Liver (tissue), 9 donors: ENCODE results near the gene FEM1C. TPM values are rescaled to one million over a fixed set of nuclear protein-coding genes. Genes with fewer than 3 reads are reported as not detected.

Source experiments
- DNase-seq: peaks from one replicate; pipeline ENCODE4 v3.0.0-alpha.2; 2017; ENCODE audit warnings: low spot score
- H3K27ac ChIP-seq, 2 donors: one replicate each; pipeline ENCODE4 v1.7.0; 2013; ENCODE audit warnings: inconsistent platforms in 2 of 2, low read length in 2 of 2, control low read depth in 1 of 2, low read depth in 1 of 2, mild to moderate bottlenecking in 1 of 2
- H3K27me3 ChIP-seq, 4 donors: one replicate each; pipeline versions ENCODE4 v1.6.1 to v1.7.0; 2013; ENCODE audit warnings: low read length in 3 of 4, inconsistent platforms in 1 of 4, mild to moderate bottlenecking in 1 of 4, moderate library complexity in 1 of 4; ENCODE audit not compliant: control insufficient read depth in 4 of 4, insufficient read depth in 4 of 4
- H3K36me3 ChIP-seq, 4 donors: one replicate each; pipeline versions ENCODE4 v1.6.1 to v1.7.0; 2013; ENCODE audit warnings: low read length in 3 of 4, mild to moderate bottlenecking in 3 of 4, low read depth in 1 of 4, moderate library complexity in 1 of 4; ENCODE audit not compliant: control insufficient read depth in 4 of 4, insufficient read depth in 3 of 4
- H3K4me1 ChIP-seq, 4 donors: one replicate each; pipeline versions ENCODE4 v1.6.1 to v1.7.0; 2013; ENCODE audit warnings: low read length in 3 of 4, mild to moderate bottlenecking in 3 of 4, moderate library complexity in 1 of 4; ENCODE audit not compliant: control insufficient read depth in 4 of 4, insufficient read depth in 4 of 4
- H3K4me3 ChIP-seq, 3 donors: one replicate each; pipeline versions ENCODE4 v1.6.1 to v1.7.0; 2013; ENCODE audit warnings: low read length in 3 of 3, control low read depth in 1 of 3, low read depth in 1 of 3, mild to moderate bottlenecking in 1 of 3
- H3K9ac ChIP-seq, 2 donors: one replicate each; pipeline ENCODE4 v1.7.0; 2013; ENCODE audit warnings: low read length in 2 of 2, mild to moderate bottlenecking in 2 of 2, moderate library complexity in 2 of 2, control low read depth in 1 of 2, low read depth in 1 of 2
- H3K9me3 ChIP-seq, 4 donors: one replicate each; pipeline versions ENCODE4 v1.6.1 to v1.7.0; 2013; ENCODE audit warnings: low read length in 3 of 4; ENCODE audit not compliant: control insufficient read depth in 4 of 4
- ATF3 ChIP-seq: IDR thresholded peaks from 2 replicates; pipeline ENCODE4 v1.6.1; 2016; ENCODE audit warnings: antibody characterized with exemption
- CTCF ChIP-seq: fragments of 150-350 bp; IDR thresholded peaks from 2 replicates; pipeline ENCODE4 v1.5.1; 2017; ENCODE audit warnings: improper control_type of control experiment, low read depth, low read length; ENCODE audit not compliant: missing input control
- EGR1 ChIP-seq, 2 donors: IDR thresholded peaks; 2 replicates each; pipeline ENCODE4 v1.6.1; 2016 to 2018; ENCODE audit warnings: antibody characterized with exemption in 2 of 2, low read depth in 2 of 2
- FOXA1 ChIP-seq: IDR thresholded peaks from 2 replicates; pipeline ENCODE4 v1.6.1; 2016; ENCODE audit warnings: antibody characterized with exemption
- FOXA2 ChIP-seq: IDR thresholded peaks from 2 replicates; pipeline ENCODE4 v1.6.1; 2016; ENCODE audit warnings: antibody characterized with exemption
- GABPA ChIP-seq, 2 donors: IDR thresholded peaks in 1 of 2; conservative IDR thresholded peaks in 1 of 2; 2 replicates each; pipeline ENCODE4 v1.6.1; 2016; ENCODE audit warnings: antibody characterized with exemption in 2 of 2, mild to moderate bottlenecking in 1 of 2, moderate library complexity in 1 of 2
- HNF4A ChIP-seq, 2 donors: conservative IDR thresholded peaks; 2 replicates each; pipeline ENCODE4 v1.6.1; 2016; ENCODE audit warnings: antibody characterized with exemption in 2 of 2, mild to moderate bottlenecking in 2 of 2
- HNF4G ChIP-seq: IDR thresholded peaks from 2 replicates; pipeline ENCODE4 v1.6.1; 2016; ENCODE audit warnings: antibody characterized with exemption
- JUND ChIP-seq, 2 donors: IDR thresholded peaks; 2 replicates each; pipeline ENCODE4 v1.6.1; 2016; ENCODE audit warnings: antibody characterized with exemption in 2 of 2
- MAX ChIP-seq: IDR thresholded peaks from 2 replicates; pipeline ENCODE4 v1.6.1; 2016; ENCODE audit warnings: antibody characterized with exemption
- NR2F2 ChIP-seq: IDR thresholded peaks from 2 replicates; pipeline ENCODE4 v1.6.1; 2016; ENCODE audit warnings: antibody characterized with exemption
- RAD21 ChIP-seq, 2 donors: IDR thresholded peaks; 2 replicates each; pipeline ENCODE4 v1.6.1; 2016; ENCODE audit warnings: antibody characterized with exemption in 2 of 2, mild to moderate bottlenecking in 2 of 2
- REST ChIP-seq: IDR thresholded peaks from 2 replicates; pipeline ENCODE4 v1.6.1; 2016; ENCODE audit warnings: antibody characterized with exemption, mild to moderate bottlenecking
- RXRA ChIP-seq, 2 donors: IDR thresholded peaks; 2 replicates each; pipeline ENCODE4 v1.6.1; 2017 to 2018; ENCODE audit warnings: antibody characterized with exemption in 2 of 2, mild to moderate bottlenecking in 1 of 2
- SP1 ChIP-seq: IDR thresholded peaks from 2 replicates; pipeline ENCODE4 v1.6.1; 2018; ENCODE audit warnings: antibody characterized with exemption, mild to moderate bottlenecking
- TAF1 ChIP-seq: conservative IDR thresholded peaks from 2 replicates; pipeline ENCODE4 v1.6.1; 2016; ENCODE audit warnings: antibody characterized with exemption, mild to moderate bottlenecking
- YY1 ChIP-seq: IDR thresholded peaks from 2 replicates; pipeline ENCODE4 v1.6.1; 2016; ENCODE audit warnings: antibody characterized with exemption, mild to moderate bottlenecking
- ZBTB33 ChIP-seq: IDR thresholded peaks from 2 replicates; pipeline ENCODE4 v1.6.1; 2016; ENCODE audit warnings: antibody characterized with exemption
- WGBS: extraction: QIAGEN DNeasy Blood & Tissue Kit; methylation state at CpG from one replicate; pipeline ENCODE4 v1.1.7; 2013; 5-methylcytosine and 5-hydroxymethylcytosine counted together
- polyA plus RNA-seq, 2 donors: library from polyadenylated mRNA; stranded (reverse) in 1 of 2; unstranded in 1 of 2; fragments of 200-250 nt in 1 of 2; fragments of >200 nt in 1 of 2; fragmentation: Nextera tagmentation in 1 of 2; extraction: Ambion mirVana in 1 of 2; gene quantifications; one replicate each; pipeline versions ENCODE4 v1.2.1 to v1.2.3, GENCODE V29; 2013 to 2015
- total RNA-seq, 2 donors: library from RNA; depleted of rRNA; stranded (reverse); fragments of >200 nt; gene quantifications; one replicate each; pipeline ENCODE4 v1.2.3, GENCODE V29; 2014
- donor health status: healthy.
- donor health status: healthy.
- donor health status: healthy.
- donor health status: healthy.
- donor health status: healthy.

FEM1C gene
- 10 to 100 TPM; 13.2 to 14.3 TPM for total RNA-seq
- 1 to 10 TPM; 3.4 to 4.3 TPM for polyA plus RNA-seq

- H3K4me3 ChIP-seq = peak within 1 kb of the TSS; percentile 83 to 94 (median 84)
- H3K9ac ChIP-seq = peak within 1 kb of the TSS; percentile 98
- no peak for TF ChIP-seq EGR1 (IDR thresholded peaks at IDR 0.05; ENCODE audit: low read depth in 2 of 2)
- TF ChIP-seq YY1 = peak; percentile 84
- no peak for TF ChIP-seq FOXA1
- TF ChIP-seq HNF4A (conservative IDR thresholded peaks at IDR 0.05) = no peak
- no peak for TF ChIP-seq HNF4G
- TF ChIP-seq NR2F2 = no peak
- TF ChIP-seq MAX = peak; percentile 69
- no peak for TF ChIP-seq FOXA2
- peak; percentile 95 for TF ChIP-seq REST
- no peak for TF ChIP-seq ZBTB33
- TF ChIP-seq RXRA (IDR thresholded peaks at IDR 0.05) = no peak
- TF ChIP-seq CTCF = no peak
- TF ChIP-seq RAD21 (IDR thresholded peaks at IDR 0.05) = peak in 1 of 2 donors; percentile 20
- peak; percentile 56 for TF ChIP-seq SP1
- TF ChIP-seq TAF1 = peak; percentile 96
- TF ChIP-seq JUND (IDR thresholded peaks at IDR 0.05) = no peak
- no peak for TF ChIP-seq GABPA (IDR thresholded peaks at IDR 0.05 in 1 of 2, conservative IDR thresholded peaks at IDR 0.05 in 1 of 2)
- TF ChIP-seq ATF3 = no peak
- H3K27me3 ChIP-seq = no peaks in the 10 kb centered on the region
- peak within 1 kb of the TSS; percentile 100 for H3K27ac ChIP-seq
- WGBS = 1% methylated on average over 82 of the region's 82 CpGs
- peaks cover 0 to 28% (median 18%) of the 10 kb centered on the region in 4 donors for H3K4me1 ChIP-seq
- DNase-seq = peak; percentile 100
- no peaks in the 10 kb centered on the region for H3K36me3 ChIP-seq
- no peaks in the 10 kb centered on the region for H3K9me3 ChIP-seq
These were observed at the start of gene FEM1C for GRCh38 chr5:115544436-115545350. Gene FEM1C, minus strand, starts transcription at chr5:115544775. Its CDS starts 1,282 bp downstream, at chr5:115543493.
